ENCODE data around the gene ROGDI. TPM values are rescaled to one million over a fixed set of nuclear protein-coding genes. Genes with fewer than 3 reads are reported as not detected.

Gene ROGDI
- total and polyA plus RNA-seq, 10 of the 15 experiments (the other 5 are each of a cell fraction or from before 2014, with no cell fraction given), result 0.40 to 23.5 (median 12.3) TPM

DNA sequence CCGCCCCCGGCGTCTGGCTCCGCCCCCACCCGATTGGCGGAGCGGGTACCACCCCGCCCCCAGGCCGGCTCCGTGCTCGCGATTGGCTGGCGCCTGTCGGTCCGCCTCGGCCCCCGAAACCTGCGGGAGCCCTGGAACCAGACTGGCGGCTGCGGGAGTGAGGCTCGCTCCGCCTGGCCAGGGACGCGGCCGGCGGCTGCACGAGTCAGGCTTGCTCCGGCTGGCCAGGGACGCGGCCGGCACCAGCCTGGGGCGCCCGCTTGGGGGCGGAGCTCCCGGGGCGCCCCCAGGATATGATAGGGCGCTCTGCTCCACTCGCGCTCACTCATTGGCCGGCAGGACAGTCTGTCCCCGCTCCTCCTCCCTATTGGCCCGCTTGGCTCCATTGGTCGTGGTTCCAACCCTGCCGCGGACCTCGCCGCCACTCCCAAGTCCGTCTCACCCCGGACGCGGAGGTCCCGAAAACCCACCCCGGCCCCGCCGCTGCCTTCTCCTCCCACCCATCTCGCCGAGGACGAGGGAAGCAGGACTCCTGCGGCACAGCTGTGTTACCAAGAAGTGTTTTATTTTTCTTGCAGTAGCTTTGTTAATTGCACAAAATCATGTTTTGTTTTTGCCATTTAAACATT is 340 bp upstream of the ROGDI start:
- H3K79me2 ChIP-seq (ENCODE audit: control insufficient read depth, insufficient read depth, low read length), result no peaks in the 10 kb centered on the region
- H3K4me3 ChIP-seq, result peak overlapping the region; percentile 72
- FAIRE-seq, result peak; percentile 97
- BruUV-seq (replicated peaks), result no TSS peak
- H3K36me3 ChIP-seq (ENCODE audit: control insufficient read depth in 2 of 2, insufficient read depth in 2 of 2, low read length in 1 of 2), result peaks cover 3 to 4% of the 10 kb centered on the region in 2 experiments
- peak overlapping the region; percentile 43; the same call in 1 of the 2 replicates for H3K9ac ChIP-seq (ENCODE audit: control insufficient read depth, insufficient read depth, low read length)
- in situ Hi-C loops (cut with MboI) (no loop called here), intact Hi-C loops (cut with micrococcal nuclease; ENCODE audit: unreplicated experiment) (loop anchor here (2.0 to 10.0 kb wide), 4 partner anchors 34 to 188 kb away; partner anchors contain the start of genes ANKS3, DNAAF8, SEC14L5 and UBALD1)
- peak; percentile 97 for ATAC-seq
- H2AFZ ChIP-seq (ENCODE audit: control insufficient read depth, low read depth, low read length), result peak overlapping the region; percentile 66
- DNase-seq (ENCODE audit: low read depth, low spot score), result peak; percentile 47
- under 1% methylated on average over 37 of the region's 59 CpGs for WGBS (ENCODE audit: insufficient coverage, insufficient replicate concordance, low lambda C conversion rate, missing lambda C conversion rate)
- RAD21 ChIA-PET (ENCODE audit: unreplicated experiment), result interaction anchor here (1.1 to 2.8 kb wide), 2 partner anchors 68 to 108 kb away, joined by 4 to 18 read pairs; partner anchors contain the start of genes ANKS3 and DNAAF8
- CTCF ChIA-PET, result interaction anchor here (0.7 to 1.4 kb wide), 4 partner anchors 16 to 108 kb away, joined by 3 to 5 read pairs (median 3); partner anchors contain the start of genes ANKS3 and DNAAF8
- peaks cover 20% of the 10 kb centered on the region for H3K4me1 ChIP-seq (ENCODE audit: control insufficient read depth, insufficient read depth, low read length)
- no peaks in the 10 kb centered on the region for H4K20me1 ChIP-seq (ENCODE audit: control insufficient read depth, insufficient read depth)
- H3K27me3 ChIP-seq (replicated peaks in 1 of 2; ENCODE audit: control insufficient read depth in 2 of 2, insufficient read depth in 2 of 2, low read length in 1 of 2), result no peaks in the 10 kb centered on the region
- peak overlapping the region; percentile 20; the same call in 1 of the 2 replicates for H3K27ac ChIP-seq (ENCODE audit: control insufficient read depth, insufficient read depth)
- SMC1A ChIA-PET (ENCODE audit: uncharacterized antibody, unreplicated experiment), result interaction anchor here (0.7 to 2.4 kb wide), 5 partner anchors 9 to 179 kb away, joined by 3 to 11 read pairs (median 5); partner anchors contain the start of gene DNAAF8
- POLR2A ChIA-PET, result interaction anchor here (0.5 to 1.8 kb wide), 6 partner anchors 8 to 109 kb away, joined by 3 to 5 read pairs (median 4); partner anchors contain the start of genes ANKS3, DNAAF8 and NUDT16L1
- H3K4me2 ChIP-seq (ENCODE audit: control insufficient read depth, insufficient read depth), result peak overlapping the region; percentile 97
- no peaks in the 10 kb centered on the region for H3K9me3 ChIP-seq (replicated peaks; ENCODE audit: control insufficient read depth, insufficient read depth, low read length)
- TF ChIP-seq BMI1 (IDR thresholded peaks at IDR 0.05; ENCODE audit: borderline replicate concordance) (no peak), NRF1 (conservative IDR thresholded peaks at IDR 0.05; ENCODE audit: low read depth, low read length) (no peak), HCFC1 (IDR thresholded peaks at IDR 0.05; ENCODE audit: low read length) (no peak), ZBED1 (IDR thresholded peaks at IDR 0.05; ENCODE audit: borderline replicate concordance) (no peak), ZNF384 (IDR thresholded peaks at IDR 0.05; ENCODE audit: borderline replicate concordance, low read depth, low read length) (no peak), TBL1XR1 (IDR thresholded peaks at IDR 0.05; ENCODE audit: low read depth, low read length) (no peak), CEBPB (IDR thresholded peaks at IDR 0.05; ENCODE audit: borderline replicate concordance in 1 of 2, low read depth in 2 of 2, low read length in 2 of 2) (no peak), POLR2AphosphoS5 (IDR thresholded peaks at IDR 0.05; ENCODE audit: low read length) (no peak)
- TF ChIP-seq, protein P1, sequence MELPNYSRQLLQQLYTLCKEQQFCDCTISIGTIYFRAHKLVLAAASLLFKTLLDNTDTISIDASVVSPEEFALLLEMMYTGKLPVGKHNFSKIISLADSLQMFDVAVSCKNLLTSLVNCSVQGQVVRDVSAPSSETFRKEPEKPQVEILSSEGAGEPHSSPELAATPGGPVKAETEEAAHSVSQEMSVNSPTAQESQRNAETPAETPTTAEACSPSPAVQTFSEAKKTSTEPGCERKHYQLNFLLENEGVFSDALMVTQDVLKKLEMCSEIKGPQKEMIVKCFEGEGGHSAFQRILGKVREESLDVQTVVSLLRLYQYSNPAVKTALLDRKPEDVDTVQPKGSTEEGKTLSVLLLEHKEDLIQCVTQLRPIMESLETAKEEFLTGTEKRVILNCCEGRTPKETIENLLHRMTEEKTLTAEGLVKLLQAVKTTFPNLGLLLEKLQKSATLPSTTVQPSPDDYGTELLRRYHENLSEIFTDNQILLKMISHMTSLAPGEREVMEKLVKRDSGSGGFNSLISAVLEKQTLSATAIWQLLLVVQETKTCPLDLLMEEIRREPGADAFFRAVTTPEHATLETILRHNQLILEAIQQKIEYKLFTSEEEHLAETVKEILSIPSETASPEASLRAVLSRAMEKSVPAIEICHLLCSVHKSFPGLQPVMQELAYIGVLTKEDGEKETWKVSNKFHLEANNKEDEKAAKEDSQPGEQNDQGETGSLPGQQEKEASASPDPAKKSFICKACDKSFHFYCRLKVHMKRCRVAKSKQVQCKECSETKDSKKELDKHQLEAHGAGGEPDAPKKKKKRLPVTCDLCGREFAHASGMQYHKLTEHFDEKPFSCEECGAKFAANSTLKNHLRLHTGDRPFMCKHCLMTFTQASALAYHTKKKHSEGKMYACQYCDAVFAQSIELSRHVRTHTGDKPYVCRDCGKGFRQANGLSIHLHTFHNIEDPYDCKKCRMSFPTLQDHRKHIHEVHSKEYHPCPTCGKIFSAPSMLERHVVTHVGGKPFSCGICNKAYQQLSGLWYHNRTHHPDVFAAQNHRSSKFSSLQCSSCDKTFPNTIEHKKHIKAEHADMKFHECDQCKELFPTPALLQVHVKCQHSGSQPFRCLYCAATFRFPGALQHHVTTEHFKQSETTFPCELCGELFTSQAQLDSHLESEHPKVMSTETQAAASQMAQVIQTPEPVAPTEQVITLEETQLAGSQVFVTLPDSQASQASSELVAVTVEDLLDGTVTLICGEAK (IDR thresholded peaks at IDR 0.05; ENCODE audit: borderline replicate concordance), result no peak
- TF ChIP-seq, protein P2, sequence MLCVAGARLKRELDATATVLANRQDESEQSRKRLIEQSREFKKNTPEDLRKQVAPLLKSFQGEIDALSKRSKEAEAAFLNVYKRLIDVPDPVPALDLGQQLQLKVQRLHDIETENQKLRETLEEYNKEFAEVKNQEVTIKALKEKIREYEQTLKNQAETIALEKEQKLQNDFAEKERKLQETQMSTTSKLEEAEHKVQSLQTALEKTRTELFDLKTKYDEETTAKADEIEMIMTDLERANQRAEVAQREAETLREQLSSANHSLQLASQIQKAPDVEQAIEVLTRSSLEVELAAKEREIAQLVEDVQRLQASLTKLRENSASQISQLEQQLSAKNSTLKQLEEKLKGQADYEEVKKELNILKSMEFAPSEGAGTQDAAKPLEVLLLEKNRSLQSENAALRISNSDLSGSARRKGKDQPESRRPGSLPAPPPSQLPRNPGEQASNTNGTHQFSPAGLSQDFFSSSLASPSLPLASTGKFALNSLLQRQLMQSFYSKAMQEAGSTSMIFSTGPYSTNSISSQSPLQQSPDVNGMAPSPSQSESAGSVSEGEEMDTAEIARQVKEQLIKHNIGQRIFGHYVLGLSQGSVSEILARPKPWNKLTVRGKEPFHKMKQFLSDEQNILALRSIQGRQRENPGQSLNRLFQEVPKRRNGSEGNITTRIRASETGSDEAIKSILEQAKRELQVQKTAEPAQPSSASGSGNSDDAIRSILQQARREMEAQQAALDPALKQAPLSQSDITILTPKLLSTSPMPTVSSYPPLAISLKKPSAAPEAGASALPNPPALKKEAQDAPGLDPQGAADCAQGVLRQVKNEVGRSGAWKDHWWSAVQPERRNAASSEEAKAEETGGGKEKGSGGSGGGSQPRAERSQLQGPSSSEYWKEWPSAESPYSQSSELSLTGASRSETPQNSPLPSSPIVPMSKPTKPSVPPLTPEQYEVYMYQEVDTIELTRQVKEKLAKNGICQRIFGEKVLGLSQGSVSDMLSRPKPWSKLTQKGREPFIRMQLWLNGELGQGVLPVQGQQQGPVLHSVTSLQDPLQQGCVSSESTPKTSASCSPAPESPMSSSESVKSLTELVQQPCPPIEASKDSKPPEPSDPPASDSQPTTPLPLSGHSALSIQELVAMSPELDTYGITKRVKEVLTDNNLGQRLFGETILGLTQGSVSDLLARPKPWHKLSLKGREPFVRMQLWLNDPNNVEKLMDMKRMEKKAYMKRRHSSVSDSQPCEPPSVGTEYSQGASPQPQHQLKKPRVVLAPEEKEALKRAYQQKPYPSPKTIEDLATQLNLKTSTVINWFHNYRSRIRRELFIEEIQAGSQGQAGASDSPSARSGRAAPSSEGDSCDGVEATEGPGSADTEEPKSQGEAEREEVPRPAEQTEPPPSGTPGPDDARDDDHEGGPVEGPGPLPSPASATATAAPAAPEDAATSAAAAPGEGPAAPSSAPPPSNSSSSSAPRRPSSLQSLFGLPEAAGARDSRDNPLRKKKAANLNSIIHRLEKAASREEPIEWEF (IDR thresholded peaks at IDR 0.05; ENCODE audit: insufficient replicate concordance, low read depth, low read length), result no peak
- TF ChIP-seq, protein P3, sequence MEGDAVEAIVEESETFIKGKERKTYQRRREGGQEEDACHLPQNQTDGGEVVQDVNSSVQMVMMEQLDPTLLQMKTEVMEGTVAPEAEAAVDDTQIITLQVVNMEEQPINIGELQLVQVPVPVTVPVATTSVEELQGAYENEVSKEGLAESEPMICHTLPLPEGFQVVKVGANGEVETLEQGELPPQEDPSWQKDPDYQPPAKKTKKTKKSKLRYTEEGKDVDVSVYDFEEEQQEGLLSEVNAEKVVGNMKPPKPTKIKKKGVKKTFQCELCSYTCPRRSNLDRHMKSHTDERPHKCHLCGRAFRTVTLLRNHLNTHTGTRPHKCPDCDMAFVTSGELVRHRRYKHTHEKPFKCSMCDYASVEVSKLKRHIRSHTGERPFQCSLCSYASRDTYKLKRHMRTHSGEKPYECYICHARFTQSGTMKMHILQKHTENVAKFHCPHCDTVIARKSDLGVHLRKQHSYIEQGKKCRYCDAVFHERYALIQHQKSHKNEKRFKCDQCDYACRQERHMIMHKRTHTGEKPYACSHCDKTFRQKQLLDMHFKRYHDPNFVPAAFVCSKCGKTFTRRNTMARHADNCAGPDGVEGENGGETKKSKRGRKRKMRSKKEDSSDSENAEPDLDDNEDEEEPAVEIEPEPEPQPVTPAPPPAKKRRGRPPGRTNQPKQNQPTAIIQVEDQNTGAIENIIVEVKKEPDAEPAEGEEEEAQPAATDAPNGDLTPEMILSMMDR (IDR thresholded peaks at IDR 0.05 in 2 of 3, conservative IDR thresholded peaks at IDR 0.05 in 1 of 3; ENCODE audit: control insufficient read depth in 2 of 3, extremely low read depth in 1 of 3, insufficient read depth in 1 of 3, low read depth in 3 of 3, low read length in 3 of 3), result no peak
